GM12891 (cell line): ENCODE data around the gene SLPI. TPM values are rescaled to one million over a fixed set of nuclear protein-coding genes. Genes with fewer than 3 reads are reported as not detected.

Source experiments
- DNase-seq: peaks from one replicate; pipeline ENCODE4 v3.0.0; 2011; ENCODE audit warnings: low spot score; ENCODE audit not compliant: insufficient read length
- FAIRE-seq: peaks from 2 replicates; lab custom pipeline; 2011; peaks lifted over from hg19 to GRCh38; lab: Jason Lieb, UNC
- PAX5 ChIP-seq: IDR thresholded peaks from 2 replicates; pipeline ENCODE4 v1.6.1; 2011; ENCODE audit warnings: low read length, moderate library complexity, mild to moderate bottlenecking; ENCODE audit not compliant: insufficient read depth, severe bottlenecking
- POLR2A ChIP-seq: IDR thresholded peaks from 2 replicates; pipeline ENCODE4 v1.6.1; 2011; ENCODE audit warnings: low read depth, low read length, control low read depth
- POLR2AphosphoS5 ChIP-seq: IDR thresholded peaks from 2 replicates; pipeline ENCODE4 v1.6.1; 2011; ENCODE audit warnings: low read depth, low read length, control low read depth
- POU2F2 ChIP-seq: IDR thresholded peaks from 2 replicates; pipeline ENCODE4 v1.6.1; 2011; ENCODE audit warnings: low read depth, mild to moderate bottlenecking, control low read depth, low read length, moderate library complexity
- SPI1 ChIP-seq: IDR thresholded peaks from 2 replicates; pipeline ENCODE4 v1.6.1; 2011; ENCODE audit warnings: low read depth, low read length, control low read depth
- TAF1 ChIP-seq: IDR thresholded peaks from 2 replicates; pipeline ENCODE4 v1.6.1; 2011; ENCODE audit warnings: low read depth, low read length, control low read depth
- polyA plus RNA-seq: library from polyadenylated mRNA; unstranded; fragments of >200 nt; gene quantifications from one replicate; pipeline ENCODE4 v1.2.1, GENCODE V29; 2012; ENCODE audit warnings: low read depth, missing spikeins, inconsistent platforms; ENCODE audit not compliant: missing spikeins

Gene SLPI
- polyA plus RNA-seq: not detected

DNA sequence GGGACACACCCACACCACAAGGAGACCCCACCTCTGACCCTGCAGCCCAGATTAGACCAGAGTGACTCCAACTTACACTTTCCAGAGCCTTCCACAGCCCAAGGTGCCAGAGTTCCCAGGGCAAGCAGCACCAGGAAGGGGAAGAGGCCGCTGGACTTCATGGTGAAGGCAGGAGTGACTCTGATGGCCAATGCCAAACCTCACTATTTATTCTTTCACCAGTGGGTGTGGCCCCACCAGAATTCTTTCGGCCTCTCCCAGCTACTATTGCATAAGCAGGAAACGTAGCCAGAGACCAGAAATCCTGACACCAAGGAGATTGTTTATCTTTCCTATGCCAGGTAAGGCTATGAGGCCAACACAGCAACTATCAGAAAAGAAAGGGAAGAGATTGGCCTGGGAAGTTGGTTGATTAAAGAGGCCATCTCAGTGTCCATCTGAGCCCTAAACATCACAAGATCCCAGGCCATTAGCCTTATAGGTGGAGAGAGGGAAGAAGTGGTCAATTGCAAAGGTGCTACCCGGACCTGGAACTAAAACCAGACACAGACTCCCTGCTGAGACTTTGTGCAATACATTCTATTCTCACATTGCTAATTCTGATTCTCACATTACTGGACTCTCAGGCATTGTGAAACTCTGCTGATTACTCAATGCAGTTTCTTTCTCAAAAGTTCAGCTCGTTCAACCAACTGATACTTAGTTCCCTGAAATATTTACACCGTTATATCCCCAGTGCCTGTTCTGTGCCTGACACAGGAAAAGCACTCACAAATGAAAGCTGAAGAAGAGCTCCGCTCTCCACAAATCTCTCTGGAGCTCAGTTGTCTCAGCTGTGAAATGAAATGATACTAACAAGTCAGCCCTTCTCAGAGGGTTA is at the start of gene SLPI:
Gene SLPI, minus strand, starts transcription at position 182 of the 880 bp plus-strand sequence. Its CDS starts 21 bp downstream, at position 161.
- no peak for DNase-seq
- no peak for FAIRE-seq
- TF ChIP-seq TAF1 (no peak), POU2F2 (no peak), POLR2AphosphoS5 (no peak)

DNA sequence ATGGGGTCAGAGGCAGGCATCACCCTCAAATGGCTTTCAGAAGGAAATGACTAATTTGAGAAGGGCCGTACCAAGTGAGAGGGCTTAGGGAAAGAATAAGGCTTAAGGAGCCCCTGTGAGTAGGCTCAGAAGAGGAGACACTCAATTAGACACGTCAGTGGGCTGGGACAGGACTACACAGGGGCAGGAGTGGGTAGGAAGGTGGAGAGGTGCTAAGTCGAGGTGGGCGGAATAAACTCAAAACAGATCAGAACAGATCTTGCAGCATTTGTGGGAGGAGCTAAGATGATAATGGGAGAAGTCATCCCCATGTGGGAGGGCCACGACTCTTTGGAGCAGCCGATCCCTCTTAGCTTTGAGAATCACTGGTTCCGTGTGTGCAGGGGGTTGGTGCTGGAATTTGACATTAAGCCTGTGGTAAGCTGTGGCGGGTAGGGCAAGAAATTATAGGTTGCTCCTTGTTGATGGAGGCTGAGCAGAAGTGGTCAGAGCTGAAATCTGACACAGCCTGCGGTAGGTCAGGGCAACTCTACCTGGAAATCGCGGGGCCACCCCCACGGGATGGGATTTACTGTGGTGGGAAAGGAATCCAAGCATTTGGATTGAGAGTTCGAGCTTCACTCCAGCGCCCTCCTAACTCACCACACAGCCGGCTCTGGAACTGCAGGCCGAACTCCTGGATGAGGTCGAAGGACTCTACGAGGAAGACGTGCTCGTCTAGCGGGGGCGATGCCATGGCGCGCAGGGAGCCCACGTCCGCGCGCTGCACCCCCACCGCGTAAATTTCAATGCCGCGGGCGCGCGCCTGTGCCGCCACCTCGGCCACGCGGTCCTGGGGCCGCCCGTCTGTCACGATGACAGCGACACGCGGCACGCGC is 49.5 kb upstream of the SLPI start:
- no peak for TF ChIP-seq POLR2A
- no peak for TF ChIP-seq TAF1
- DNase-seq (no peak), FAIRE-seq (no peak)

GRCh38 chr20:45301824-45302271 is 47.5 kb upstream of the SLPI start:
- no peak for FAIRE-seq
- TF ChIP-seq POLR2AphosphoS5 (no peak), TAF1 (no peak), POLR2A (no peak), PAX5 (no peak), SPI1 (no peak), POU2F2 (no peak)
- DNase-seq: no peak

DNA sequence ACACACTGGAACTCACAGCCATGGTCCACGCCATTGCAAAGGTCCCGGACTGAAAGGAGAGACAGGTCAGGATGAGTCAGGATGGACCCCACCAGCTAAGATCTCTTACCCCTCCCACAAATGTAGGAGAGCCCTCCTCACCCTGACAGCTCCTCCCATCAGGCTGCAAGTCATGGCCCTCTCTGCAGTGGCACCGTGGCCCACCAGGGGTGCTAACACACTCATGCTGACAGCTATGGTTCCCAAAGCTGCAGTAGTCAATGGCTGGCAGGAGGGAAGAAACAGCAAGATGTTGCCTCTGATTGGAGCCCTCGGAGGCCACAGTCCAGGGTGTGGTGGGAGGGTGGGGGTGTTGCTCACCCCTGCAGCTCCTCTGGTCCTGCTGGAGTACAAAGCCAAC is 46.6 kb upstream of the SLPI start:
- no peak for TF ChIP-seq PAX5
- TF ChIP-seq POLR2AphosphoS5: no peak
- TF ChIP-seq TAF1: no peak
- no peak for TF ChIP-seq POLR2A
- TF ChIP-seq POU2F2: no peak
- no peak for TF ChIP-seq SPI1
- FAIRE-seq: peak; percentile 78
- DNase-seq: peak; percentile 58

DNA sequence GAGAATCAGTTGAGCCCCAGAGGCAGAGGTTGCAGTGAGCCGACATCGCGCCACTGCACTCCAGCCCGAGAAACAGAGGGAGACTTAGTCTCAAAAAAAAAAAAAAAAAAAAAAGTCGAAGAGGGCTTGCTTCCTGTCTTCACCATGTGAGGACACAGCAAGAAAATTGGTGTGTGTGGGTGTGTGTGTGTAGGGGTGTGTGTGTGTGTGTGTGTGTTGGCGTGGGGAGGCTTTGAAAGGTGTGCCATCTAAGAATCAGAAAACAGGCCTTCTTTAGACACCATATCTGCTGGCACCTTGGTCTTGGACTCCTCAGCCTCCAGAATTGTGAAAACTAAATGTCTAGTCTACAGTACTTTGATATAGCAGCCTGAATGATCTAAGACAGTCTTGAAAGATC is 45.4 kb upstream of the SLPI start:
- no peak for TF ChIP-seq POU2F2
- no peak for TF ChIP-seq POLR2A
- no peak for TF ChIP-seq POLR2AphosphoS5
- no peak for TF ChIP-seq PAX5
- no peak for TF ChIP-seq TAF1
- no peak for TF ChIP-seq SPI1
- no peak for DNase-seq
- no peak for FAIRE-seq

DNA sequence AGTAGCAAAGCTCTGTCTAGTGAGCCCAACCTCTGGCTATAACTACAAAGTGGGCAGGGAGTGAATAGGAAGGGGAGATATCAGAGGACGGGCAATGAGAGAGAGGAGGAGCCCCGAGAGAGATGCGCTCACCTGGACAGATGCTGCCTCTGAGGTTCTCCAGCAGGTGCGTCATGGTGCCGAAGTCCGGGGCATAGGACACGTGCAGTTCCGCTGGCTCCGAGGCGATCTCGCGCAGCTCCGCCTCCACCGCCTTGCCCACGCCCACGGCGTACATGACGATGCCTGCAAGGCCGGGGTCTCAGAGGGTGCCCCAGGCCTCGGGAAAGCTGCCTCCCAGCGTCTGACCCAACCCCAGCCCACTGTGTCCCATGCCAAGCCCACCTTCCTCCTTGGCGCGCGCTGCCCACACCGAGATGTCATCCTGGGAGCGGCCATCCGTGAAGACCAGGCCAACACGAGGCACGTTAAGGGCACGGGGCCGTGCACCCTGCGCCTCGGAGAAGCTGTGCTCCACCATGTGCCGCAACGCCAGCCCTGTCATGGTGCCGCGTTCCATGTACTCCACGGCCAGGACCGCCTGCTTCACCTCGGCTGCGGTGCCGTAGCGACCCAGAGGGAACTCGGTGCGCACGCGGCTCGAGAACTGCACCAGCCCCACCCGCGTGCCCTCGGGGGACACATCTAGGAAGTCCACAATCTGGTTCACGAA is 43.6 kb upstream of the SLPI start:
- DNase-seq (no peak), FAIRE-seq (no peak)
- TF ChIP-seq SPI1 (no peak), POLR2AphosphoS5 (no peak)

DNA sequence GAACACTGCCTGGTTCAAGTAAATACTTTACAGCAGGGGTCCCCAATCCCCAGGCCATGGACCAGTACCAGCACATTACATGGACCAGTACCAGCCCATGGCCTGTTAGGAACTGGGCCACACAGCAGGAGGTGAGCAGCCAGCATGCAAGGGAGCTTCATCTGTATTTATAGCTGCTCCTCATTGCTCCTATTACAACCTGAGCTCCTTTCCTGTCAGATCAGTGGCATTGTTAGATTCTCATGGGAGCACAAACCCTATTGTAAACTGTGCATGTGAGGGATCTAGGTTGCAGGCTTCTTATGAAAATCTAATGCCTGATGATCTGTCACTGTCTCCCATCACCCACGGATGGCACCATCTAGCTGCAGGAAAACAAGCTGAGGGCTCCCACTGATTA is 40.3 kb upstream of the SLPI start:
- FAIRE-seq: no peak
- TF ChIP-seq TAF1: no peak
- no peak for TF ChIP-seq POLR2AphosphoS5
- TF ChIP-seq PAX5: no peak
- no peak for TF ChIP-seq POU2F2
- no peak for TF ChIP-seq POLR2A
- TF ChIP-seq SPI1: no peak
- DNase-seq: no peak

DNA sequence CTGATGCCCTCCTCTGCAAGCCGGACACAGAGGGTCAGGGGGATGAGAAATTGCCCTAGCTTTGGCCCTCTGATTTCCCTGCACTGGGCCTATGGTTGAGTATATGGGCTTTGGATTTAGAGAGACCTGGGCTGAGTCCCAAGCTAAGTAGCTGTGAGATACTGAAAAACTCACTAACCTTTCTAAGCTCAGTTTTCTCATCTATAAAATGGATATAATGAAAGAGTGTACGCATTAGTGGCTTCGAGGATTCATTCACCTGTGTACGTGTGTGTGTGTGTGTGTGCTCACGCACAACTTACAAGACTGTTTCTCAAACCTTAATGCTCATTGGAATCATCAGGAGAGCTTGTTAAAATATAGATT is 39.6 kb upstream of the SLPI start:
- DNase-seq (no peak), FAIRE-seq (no peak)
- TF ChIP-seq PAX5: no peak
- TF ChIP-seq TAF1: no peak
- TF ChIP-seq POU2F2: no peak
- TF ChIP-seq POLR2A: no peak
- no peak for TF ChIP-seq POLR2AphosphoS5
- TF ChIP-seq SPI1: no peak

DNA sequence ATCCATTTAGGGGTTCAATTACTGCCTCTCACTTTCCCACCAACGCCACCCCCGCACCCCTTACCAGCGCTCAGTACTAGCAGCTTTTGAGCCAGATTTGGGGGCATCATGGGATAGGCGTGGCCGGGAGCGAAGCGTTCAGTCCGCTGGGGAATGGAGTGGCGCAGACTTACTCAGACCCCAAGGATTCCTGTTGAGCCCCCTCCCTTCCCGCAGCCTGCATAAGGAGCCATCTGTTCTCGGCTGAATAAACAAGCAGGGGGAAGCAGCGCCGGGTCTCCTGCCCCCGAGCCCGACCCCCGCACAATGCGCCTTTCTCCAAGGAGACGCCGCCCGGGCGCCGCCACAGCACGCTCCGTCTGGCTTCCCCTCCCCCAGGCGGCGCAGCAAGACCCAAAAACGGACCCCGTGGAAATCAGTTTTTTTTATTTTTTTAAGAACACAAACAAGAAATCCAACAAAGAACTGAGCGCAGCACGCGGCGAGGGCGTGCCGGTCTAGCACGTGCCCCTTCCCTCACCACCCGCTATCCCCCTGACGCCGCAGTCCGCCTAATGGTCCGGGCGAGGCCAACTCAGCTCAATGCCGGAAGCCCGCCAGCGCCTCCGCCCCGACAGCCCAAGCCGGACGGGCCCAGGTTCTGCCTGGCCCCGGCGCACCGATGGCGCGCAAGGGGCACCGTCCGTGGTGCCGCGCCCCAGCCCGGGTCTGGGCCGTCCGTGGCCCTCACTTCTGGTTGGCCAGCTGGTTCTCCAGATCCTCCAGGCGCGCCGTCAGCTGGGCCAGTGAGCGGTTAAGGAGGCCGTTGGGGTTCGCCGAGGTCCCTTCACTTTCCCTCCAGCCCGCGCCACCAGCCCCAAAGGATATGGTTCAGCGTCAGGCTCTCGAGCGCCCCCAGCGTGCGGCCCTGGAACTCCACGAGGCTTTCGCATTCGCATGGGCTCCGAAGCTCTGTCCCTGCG is 39.0 kb upstream of the SLPI start:
- DNase-seq (peak; percentile 79), FAIRE-seq (no peak)
- TF ChIP-seq POLR2A (no peak), POU2F2 (no peak), SPI1 (no peak), TAF1 (no peak), POLR2AphosphoS5 (no peak), PAX5 (no peak)
